Gastroesophageal sphincter (tissue), 3 donors: ENCODE measurements around the gene APCDD1L.

Source experiments
- EP300 ChIP-seq: sonication (generic); formaldehyde crosslinking; IDR thresholded peaks from one replicate; pipeline ENCODE4 v1.6.1; 2017; ENCODE audit warnings: antibody characterized with exemption, mild to moderate bottlenecking
- POLR2A ChIP-seq, 2 donors: fragments of 450-650 bp; IDR thresholded peaks; one replicate each; pipeline ENCODE4 v1.6.1; 2017; ENCODE audit warnings: antibody characterized with exemption in 2 of 2, mild to moderate bottlenecking in 2 of 2, moderate library complexity in 1 of 2
- POLR2AphosphoS5 ChIP-seq: sonication (generic); formaldehyde crosslinking; IDR thresholded peaks from one replicate; pipeline ENCODE4 v1.6.1; 2017; ENCODE audit warnings: antibody characterized with exemption
- TF ChIP-seq, protein P1 (sequence below), 4 experiments: fragments of 200-600 bp in 2 of 4; fragments of 450-650 bp in 2 of 4; sonication (generic) in 1 of 4; IDR thresholded peaks; one replicate each; pipeline ENCODE4 v1.5.1; 2017 to 2019; ENCODE audit warnings: antibody characterized with exemption in 4 of 4, mild to moderate bottlenecking in 2 of 4, moderate library complexity in 2 of 4

DNA sequence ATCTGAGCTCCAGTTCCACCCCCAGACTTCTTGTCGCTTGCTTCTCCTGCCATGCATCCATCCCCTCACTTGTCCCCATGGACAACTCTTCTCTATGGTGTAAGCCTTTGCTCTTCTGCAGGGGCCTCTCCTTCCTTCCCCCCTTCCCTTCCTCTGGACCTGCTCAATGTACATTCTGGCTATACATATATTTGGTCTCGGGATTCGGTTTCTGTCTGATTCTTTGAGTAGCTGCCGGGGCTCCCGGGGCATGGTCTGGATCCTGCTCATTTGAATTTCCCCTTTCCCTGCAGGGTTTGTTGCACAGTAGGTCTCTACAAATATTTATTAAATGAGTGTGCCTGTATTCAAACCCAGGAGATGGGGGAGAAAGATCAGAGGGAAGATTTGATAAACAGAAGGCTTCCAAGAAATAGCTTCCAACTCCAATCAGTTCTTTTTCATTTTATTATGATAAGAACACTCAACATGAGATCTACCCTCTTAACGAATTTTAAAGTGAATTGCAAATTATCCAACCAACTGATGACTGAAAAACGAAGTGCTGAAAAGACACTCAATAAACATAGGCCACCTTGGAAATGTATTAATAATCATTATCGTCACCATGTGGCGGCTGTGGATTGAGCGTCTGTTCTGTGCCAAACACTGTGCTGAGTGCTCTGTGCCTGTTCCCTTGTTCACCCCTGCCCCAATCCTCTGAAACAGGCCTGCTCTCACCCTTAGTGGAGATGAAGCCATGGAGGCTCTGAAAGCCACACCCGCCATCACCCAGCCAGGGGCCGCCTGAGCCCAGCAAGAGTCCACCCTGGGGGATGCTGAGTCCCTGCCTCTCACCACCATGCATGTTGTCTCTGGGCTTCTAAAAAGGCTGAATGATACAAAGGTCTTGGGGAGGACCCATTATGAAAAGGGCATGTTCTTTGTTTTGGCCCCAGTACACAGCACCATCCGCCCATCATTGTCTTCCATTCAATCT is 34.3 kb upstream of the APCDD1L start:
- TF ChIP-seq, protein P1, sequence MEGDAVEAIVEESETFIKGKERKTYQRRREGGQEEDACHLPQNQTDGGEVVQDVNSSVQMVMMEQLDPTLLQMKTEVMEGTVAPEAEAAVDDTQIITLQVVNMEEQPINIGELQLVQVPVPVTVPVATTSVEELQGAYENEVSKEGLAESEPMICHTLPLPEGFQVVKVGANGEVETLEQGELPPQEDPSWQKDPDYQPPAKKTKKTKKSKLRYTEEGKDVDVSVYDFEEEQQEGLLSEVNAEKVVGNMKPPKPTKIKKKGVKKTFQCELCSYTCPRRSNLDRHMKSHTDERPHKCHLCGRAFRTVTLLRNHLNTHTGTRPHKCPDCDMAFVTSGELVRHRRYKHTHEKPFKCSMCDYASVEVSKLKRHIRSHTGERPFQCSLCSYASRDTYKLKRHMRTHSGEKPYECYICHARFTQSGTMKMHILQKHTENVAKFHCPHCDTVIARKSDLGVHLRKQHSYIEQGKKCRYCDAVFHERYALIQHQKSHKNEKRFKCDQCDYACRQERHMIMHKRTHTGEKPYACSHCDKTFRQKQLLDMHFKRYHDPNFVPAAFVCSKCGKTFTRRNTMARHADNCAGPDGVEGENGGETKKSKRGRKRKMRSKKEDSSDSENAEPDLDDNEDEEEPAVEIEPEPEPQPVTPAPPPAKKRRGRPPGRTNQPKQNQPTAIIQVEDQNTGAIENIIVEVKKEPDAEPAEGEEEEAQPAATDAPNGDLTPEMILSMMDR (IDR thresholded peaks at IDR 0.05), result no peak
- TF ChIP-seq EP300 (no peak), POLR2AphosphoS5 (no peak), POLR2A (IDR thresholded peaks at IDR 0.05) (no peak)
